H7 (cell line): Measurements from ENCODE around the gene CHMP2A. TPM values are rescaled to one million over a fixed set of nuclear protein-coding genes. Genes with fewer than 3 reads are reported as not detected.
"Not testable (repeated sequence)": the region's sequence is repeated elsewhere in the genome, so short reads cannot be mapped to it uniquely, and the experiment has no call there.

Source experiments
- DNase-seq: peaks from one replicate; pipeline ENCODE4 v3.0.0; 2012
- H3K27me3 ChIP-seq: 2 replicates; pipeline ENCODE4 v1.6.0; 2011; ENCODE audit warnings: mild to moderate bottlenecking, low read length; ENCODE audit not compliant: control insufficient read depth, insufficient read depth
- H3K36me3 ChIP-seq: replicated peaks from 2 replicates; pipeline ENCODE4 v1.5.1; 2011; ENCODE audit warnings: low read length; ENCODE audit not compliant: control insufficient read depth, insufficient read depth
- H3K4me3 ChIP-seq: 2 replicates; pipeline ENCODE4 v1.5.1; 2011; ENCODE audit warnings: low read depth, mild to moderate bottlenecking, control low read depth, low read length, moderate library complexity; ENCODE audit not compliant: insufficient read depth
- total RNA-seq: library from RNA; depleted of rRNA; stranded (reverse); fragments of >200 nt; shearing (Covaris generic); gene quantifications from 2 replicates; pipeline ENCODE4 v1.2.3, GENCODE V29; 2014; rRNA removed

The CHMP2A gene
- 85.9 and 96.2 TPM in 2 replicates for total RNA-seq

DNA sequence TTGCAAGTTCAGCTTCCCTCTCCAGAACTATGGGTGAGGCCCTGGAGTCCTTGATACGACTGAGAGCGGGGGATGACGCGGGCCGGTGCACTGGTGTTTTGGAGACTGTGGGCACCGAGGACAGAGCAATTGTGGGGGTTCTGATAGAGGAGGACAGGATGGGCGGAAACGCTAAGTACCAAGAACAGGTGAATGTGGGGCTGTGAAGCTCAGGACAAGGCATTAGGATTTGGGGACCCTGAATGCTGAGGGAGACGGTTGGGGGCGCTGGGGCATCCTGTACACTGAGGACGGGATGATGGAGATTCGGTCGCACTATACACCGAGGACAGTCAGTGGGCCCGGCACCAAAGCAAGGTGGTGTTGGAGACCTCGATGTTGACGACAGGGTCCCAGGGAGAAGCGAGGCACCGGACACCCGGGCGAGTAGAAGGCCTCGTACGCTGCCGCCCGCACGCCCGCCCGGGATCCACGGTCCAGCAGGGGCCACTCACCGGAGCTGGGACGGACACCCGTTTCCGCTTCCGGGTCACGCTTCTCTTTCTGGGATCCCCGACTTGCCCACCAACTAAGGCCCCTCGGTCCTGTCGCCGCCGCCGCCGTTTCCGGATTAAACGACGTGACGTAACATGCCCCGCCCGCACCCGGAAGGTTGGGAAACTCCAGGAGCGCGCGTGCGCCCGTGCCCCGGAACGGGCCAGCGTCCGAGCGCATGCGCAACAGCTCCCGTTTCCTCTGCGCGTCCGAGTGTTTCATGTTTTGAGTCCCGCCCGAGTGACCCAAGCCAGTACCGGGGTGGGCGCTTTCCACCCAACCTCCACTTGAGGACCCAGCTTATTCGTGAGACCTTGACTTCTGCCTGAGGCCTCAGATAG, at the start of gene CHMP2A:
TSS of gene CHMP2A (minus strand) at position 612 of the 875 bp plus-strand sequence. CDS start 893 bp downstream, outside the sequence.
- H3K4me3 ChIP-seq = peak within 1 kb of the TSS; percentile 69
- DNase-seq = peak; percentile 99
- H3K36me3 ChIP-seq = peaks cover 36% of the 10 kb centered on the region
- H3K27me3 ChIP-seq = no peaks in the 10 kb centered on the region

DNA sequence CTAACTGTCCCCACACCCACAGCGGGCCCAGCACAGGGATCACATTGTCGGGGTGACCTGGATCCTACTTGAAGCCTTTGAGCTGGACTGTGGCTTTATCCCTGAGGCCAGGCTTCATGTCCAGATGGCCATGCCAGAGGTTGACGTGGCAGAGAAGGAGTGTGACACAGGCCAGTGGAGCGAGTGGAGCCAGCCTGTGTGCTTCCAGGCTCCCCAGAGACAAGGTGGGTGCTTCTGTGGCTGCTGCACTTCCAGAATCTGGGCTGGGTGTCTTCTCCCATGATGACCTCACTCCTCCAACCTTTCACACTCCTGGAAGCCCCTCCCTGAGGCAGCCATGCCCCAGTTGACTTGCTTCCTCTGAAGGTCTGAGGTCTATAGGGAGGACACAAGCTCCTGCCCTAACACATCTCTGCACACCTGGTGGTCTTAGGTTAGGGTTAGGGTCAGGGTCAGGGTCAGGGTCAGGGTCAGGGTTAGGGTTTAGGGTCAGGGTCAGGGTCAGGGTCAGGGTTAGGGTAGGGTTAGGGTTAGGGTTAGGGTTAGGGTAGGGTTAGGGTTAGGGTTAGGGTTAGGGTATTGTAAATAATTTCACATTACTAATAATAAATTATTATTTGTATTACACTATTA, 31.3 kb upstream of the CHMP2A start:
- Histone ChIP-seq H3K36me3 (peaks cover 8% of the 10 kb centered on the region), H3K4me3 (no peak overlapping the region), H3K27me3 (no peaks in the 10 kb centered on the region)
- no peak for DNase-seq

DNA sequence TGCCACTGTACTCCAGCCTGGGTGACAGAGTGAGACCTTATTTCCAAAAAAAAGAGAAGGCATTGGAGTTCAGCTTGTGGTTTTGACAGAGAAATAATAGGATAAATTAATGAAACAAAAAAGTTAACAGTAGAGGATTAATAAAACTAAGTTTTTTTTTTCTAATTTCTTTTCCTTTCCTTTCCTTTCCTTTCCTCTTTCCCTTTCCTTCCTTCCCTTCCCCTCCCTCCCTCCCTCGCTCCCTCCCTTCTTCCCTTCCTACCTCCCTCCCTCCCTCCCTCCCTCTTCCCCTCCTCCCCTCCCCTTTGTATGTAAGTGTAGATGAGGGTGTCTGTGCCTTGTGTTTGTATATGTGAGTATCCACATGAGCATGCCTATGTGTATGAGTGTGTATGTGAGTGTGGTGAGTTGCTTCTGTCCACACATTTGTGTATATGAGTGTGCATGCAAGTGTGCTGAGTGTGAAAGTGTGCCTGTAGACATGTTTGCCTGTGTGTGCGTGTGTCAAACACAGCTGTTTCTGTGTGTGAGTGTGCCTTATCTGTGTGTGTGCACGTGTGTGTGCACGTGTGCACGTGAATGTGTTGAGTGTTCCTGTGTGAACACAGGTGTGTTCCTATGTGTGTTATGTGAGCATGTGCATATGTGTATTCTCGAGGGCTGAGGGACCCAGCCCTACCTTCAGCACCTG, 30.7 kb upstream of the CHMP2A start:
- Histone ChIP-seq H3K36me3 (peaks cover 8% of the 10 kb centered on the region), H3K27me3 (no peaks in the 10 kb centered on the region), H3K4me3 (no peak overlapping the region)
- DNase-seq = no peak

DNA sequence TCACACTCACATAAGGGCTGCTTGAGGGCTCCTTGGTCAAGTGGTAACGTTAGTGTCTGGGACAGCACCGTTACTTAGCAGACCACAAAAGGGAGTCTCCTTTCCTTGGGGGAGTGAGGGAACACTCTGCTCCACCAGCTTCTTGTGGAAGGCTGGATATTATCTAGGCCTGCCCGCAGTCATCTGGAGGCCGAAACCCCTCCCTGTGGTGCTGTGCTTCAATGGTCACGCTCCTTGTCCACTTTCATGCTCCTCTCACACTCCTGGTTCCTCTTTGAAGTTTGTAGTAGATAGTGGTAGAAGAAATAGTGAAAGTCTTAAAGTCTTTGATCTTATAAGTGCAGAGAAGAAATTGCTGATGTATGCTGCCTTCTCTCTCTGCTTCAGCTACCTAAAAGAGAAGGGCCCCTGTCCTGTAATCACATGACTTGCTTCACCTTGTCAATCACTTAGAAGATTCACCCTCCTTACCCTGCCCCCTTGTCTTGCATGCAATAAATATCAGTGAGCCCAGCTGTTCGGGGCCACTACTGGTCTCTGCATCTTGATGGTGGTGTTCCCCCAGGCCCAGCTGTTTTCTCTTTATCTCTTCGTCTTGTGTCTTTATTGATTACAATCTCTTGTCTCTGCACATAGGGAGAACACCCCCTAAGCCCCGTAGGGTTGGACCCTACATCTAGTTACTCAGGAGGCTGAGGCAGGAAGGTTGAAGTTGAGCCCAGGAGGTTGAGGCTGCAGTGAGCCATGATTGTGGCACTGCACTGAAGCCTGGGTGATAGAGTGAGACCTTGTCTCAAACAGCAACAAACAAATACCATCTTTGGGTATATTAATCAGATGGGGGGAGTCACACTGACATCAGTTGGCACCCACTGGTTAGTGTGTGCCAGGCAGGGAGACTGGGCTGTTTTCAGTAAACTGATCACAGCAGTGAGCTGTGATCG, 29.9 kb upstream of the CHMP2A start:
- peaks cover 8% of the 10 kb centered on the region for H3K36me3 ChIP-seq
- H3K4me3 ChIP-seq = no peak overlapping the region
- no peak for DNase-seq
- no peaks in the 10 kb centered on the region for H3K27me3 ChIP-seq

DNA sequence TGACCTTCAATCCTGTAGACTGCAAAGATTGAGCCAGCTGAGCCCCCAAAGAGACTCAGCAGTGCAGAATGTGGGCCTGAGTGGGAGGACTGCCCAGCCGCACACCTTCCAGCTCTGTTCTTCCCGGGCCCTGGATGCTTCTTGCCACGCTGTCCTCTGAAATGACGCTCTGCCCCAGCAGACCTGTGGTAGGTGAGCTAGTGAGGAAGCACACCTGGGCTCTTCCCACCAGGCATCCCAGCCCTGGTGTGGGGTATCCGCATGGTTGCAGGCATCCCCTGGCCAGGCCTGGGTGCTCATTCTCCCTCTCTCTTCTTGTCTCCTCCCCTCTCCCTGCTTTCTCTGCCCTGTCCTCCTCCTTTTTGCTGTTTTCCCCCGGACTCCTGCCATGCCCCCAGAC, 28.1 kb upstream of the CHMP2A start:
- Histone ChIP-seq H3K4me3 (no peak overlapping the region), H3K36me3 (peaks cover 8% of the 10 kb centered on the region), H3K27me3 (no peaks in the 10 kb centered on the region)
- no peak for DNase-seq

DNA sequence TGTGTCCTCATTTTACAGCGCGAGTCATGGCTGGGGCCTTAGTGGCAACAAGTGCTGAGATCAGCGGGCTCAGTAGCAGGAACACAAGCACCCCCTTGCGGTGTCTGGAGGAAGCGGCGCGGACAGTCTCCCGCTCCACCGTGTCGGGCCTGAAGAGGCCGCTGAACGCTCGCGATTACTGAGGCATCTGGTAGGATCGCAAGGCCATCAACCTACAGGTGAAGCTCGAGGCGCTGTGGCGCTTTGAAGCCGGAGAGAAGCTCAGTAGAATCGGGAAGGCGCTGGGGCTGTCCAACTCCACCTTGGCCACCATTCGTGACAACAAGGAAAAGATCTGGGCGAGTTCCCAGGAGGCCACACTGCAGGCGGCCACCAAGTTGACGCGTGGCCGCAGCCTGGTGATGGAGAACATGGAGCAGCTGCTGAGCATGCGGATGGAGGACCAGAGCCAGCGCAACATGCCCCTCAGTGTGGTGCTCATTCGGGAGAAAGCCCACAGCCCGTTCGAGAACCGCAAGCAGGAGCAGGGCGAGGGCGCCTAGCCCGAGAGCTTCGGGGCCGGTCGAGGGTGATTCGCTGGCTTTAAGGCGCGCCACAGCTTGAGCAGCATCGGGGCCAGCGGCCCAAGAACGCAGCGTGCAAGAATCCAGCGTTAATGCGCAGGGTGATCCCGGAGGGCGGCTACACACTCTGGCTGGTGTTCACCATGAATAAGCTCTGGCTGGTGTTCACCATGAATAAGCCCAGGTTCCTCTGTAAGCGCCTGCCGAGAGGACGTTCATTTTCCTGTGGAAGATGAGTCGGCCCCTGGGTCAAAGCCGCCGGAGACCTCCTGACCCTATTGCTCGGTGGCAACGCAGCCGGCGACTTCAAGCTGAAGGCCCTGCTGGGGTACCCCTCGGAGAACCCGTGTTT, 26.6 kb upstream of the CHMP2A start:
- Histone ChIP-seq H3K27me3 (no peaks in the 10 kb centered on the region), H3K36me3 (peaks cover 8% of the 10 kb centered on the region), H3K4me3 (no peak overlapping the region)
- DNase-seq = peak; percentile 91

DNA sequence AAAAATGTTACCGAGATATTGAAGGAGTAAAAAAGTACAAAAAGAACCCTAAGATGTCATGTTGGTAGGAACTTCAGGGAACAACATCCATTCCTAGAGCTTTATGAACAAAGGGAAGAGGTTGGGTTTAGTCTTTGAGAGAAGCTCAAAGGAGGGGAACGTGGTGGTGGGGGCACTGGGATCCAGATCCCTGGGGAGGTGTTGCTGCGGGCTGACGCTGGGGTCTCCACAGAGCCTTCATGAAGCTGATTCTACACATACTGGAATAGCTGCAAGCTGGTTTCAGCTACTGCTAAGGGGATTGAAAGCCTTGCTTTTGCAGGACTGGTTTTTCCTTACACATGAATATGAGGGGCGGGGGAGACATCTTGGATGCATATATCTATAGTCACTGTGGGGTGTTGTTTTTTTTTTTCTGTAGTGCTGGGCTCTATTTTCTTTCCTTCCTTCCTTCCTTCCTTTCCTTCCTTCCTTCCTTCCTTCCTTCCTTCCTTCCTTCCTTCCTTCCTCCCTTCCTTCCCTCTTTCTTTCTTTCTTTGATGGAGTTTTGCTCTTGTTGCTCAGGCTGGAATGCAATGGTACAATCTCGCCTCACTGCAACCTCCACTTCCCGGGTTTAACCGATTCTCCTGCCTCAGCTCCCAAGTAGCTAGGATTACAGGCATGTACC, 24.7 kb upstream of the CHMP2A start:
- no peak for DNase-seq
- Histone ChIP-seq H3K36me3 (peaks cover 8% of the 10 kb centered on the region), H3K4me3 (no peak overlapping the region), H3K27me3 (no peaks in the 10 kb centered on the region)

DNA sequence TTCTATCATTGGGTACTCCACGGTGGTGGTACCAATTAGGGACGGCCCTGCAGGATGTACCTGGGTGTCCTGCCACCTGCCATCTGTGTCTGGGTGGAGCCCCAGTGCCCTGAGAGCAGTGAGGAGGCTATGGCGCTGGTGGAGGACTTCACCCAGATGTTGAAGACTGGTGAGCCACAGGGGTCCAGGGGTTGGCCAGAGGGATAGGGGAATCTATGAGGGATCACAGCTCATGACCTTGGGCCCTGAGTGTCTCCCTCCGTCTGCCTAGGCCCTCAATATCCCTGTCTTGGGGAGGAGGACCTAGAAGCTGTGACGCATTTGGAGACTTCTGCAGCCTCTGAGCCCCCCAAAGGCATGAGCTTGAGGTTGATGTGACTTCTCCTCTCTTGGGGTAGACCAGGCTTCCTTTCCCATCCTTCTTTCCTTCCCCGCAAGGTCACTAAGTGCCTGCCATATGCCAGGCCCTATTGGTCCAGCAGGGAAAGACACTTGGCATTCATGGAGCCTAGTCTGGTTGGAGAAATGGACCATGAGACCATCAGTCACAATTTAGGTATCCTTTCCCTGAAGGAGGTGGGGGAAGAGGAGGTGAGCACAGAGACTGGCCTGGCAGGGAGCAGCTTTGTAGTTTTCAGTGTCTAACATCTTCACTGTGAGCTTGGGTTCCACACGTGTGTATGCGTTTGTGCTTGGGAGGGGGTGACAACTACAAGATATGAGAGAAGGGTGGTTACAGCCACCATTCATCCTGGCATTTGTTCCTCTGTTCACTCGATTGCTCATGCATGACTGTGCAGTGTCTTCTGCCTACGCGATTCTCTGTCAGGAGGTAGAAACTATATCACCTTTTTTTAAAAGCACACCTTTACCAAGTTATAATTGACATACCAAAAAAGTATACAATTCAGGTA, 23.4 kb upstream of the CHMP2A start:
- Histone ChIP-seq H3K27me3 (no peaks in the 10 kb centered on the region), H3K36me3 (peaks cover 8% of the 10 kb centered on the region), H3K4me3 (no peak overlapping the region)
- no peak for DNase-seq

DNA sequence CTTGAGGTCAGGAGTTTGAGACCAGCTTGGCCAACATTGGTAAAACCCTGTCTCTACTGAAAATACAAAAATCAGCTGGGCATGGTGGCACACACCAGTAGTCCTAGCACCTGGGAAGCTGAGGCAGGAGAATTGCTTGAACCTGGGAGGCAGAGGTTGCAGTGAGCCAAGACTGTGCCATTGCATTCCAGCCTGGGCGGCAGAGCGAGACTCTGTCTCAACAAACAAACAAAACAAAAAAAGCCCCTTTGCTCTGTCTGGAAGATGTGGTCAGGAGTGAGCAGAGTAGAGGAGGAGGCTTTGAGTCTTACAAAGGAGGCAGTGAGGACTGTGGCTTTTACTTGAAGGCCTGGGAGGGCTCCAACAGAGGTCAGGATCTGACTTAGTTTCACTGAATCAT, 22.7 kb upstream of the CHMP2A start:
- not testable (repeated sequence) for DNase-seq, H3K4me3 ChIP-seq, H3K27me3 ChIP-seq, H3K36me3 ChIP-seq

DNA sequence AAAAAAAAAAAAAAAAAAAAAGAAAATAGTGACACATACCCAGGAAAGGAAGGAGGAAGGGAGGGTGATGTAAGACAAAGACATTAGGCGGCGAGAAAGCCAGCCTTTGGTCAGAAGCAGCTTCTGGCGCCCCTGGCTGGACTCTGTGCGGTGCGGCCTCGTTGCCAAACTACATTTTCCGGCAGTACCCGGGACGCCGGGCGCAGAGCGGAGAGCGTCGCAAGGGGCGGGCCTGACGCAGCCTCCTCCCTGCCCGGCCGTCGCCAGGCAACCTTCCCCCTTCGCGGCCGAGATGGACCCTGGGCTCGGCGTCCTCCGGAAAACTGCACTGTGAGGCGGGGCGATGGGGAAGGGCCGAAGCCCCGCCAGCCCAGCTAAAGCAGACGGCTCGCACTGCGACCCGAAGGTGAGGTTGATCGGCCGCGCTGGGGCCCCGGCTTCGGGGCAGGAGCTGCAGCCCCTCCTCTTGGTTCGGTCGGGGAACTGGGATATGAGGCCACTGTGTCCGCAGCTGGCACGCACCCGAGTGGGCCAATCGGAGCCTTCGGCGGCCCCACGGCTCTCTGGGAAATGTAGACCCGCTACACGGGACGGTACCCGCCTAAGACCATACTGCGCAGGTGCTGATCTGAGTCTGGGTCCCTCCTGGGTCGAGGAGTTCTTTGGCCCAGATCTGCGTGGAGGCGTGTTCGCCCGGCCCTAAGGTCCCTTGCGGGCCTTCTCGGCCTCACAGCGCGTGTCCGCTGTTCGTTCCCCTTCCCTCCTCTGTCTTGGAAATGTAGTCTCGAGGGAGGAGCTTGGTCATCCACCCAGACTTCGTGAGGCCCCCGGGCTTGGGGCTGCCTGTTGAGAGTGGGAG, 20.5 kb upstream of the CHMP2A start:
- DNase-seq = peak; percentile 96
- Histone ChIP-seq H3K4me3 (peak overlapping the region; percentile 89), H3K36me3 (peaks cover 1% of the 10 kb centered on the region), H3K27me3 (no peaks in the 10 kb centered on the region)

DNA sequence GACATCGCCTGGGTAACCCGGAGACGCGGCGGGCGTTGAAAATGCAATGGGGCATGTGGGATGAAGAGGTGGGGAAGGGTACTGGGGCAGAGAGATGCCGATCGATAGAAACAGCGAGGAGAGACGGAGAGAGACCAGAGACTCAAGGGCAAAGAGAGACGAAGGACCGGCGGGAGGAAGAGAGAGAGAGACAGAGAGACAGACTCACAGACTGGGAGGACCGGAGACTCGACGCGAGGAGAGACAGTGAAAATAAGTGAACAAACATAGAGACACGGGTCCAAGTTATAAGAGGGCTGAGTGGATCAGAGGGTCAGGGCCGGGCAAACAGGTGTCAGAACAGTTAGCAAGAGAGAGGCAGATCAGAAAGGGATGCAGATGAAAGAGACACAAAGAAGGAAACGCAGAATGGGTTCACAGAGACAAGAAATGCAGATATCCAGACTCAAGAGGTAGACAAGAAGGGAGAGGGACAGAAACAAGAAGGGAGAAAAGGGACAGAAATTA, 18.8 kb upstream of the CHMP2A start:
- Histone ChIP-seq H3K27me3 (no peaks in the 10 kb centered on the region), H3K36me3 (peaks cover 1% of the 10 kb centered on the region), H3K4me3 (peak overlapping the region; percentile 68)
- DNase-seq = no peak
